ENCODE measurements around the gene GPC1. TPM values are rescaled to one million over a fixed set of nuclear protein-coding genes. Genes with fewer than 3 reads are reported as not detected.

GPC1 gene
- total and polyA plus RNA-seq, 10 of the 15 experiments (the other 5 are each of a cell fraction or from before 2014, with no cell fraction given), result 0.06 to 0.77 (median 0.23) TPM; not detected in 3

DNA sequence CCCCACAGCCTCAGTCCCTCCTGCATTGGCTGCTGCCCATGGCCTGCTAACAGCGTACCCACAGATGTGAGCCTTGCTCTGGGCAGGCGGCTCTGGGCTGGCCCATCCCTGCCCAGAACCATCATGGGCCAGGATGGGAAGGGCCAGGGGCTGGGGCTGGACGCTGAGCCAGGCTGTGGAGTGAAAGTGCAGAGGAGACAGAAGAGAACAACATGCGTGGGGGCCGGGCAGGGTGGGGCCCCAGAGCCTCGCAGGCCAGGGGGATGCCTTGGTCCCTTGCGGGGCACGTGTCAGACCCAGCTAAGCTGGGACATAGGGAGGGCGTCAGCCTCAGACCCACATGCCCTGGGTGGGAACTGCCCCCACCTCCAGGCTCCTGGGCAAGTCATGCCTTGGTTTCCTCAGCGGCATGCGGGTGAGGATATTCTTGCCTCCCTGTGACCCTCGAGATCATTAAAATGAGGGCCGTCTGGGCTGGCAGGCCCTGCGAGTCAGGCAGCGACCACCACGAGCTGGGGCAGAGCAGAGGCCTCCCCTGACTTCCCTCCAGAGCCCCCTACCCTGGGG lies 27.3 kb downstream of the GPC1 start:
- no peak overlapping the region for H3K9ac ChIP-seq (ENCODE audit: control insufficient read depth, insufficient read depth, low read length)
- intact Hi-C loops (cut with micrococcal nuclease; ENCODE audit: unreplicated experiment) (no loop called here), in situ Hi-C loops (cut with MboI) (no loop called here)
- RAD21 ChIA-PET (ENCODE audit: unreplicated experiment), result no interaction called here
- no peaks in the 10 kb centered on the region for H3K9me3 ChIP-seq (replicated peaks; ENCODE audit: control insufficient read depth, insufficient read depth, low read length)
- no peaks in the 10 kb centered on the region for H4K20me1 ChIP-seq (ENCODE audit: control insufficient read depth, insufficient read depth)
- no peak overlapping the region for H3K4me2 ChIP-seq (ENCODE audit: control insufficient read depth, insufficient read depth)
- ATAC-seq, result no peak
- 33% methylated on average over 14 of the region's 16 CpGs for WGBS (ENCODE audit: insufficient coverage, insufficient replicate concordance, low lambda C conversion rate, missing lambda C conversion rate)
- no peaks in the 10 kb centered on the region for H3K79me2 ChIP-seq (ENCODE audit: control insufficient read depth, insufficient read depth, low read length)
- POLR2A ChIA-PET, result no interaction called here
- no peaks in the 10 kb centered on the region for H3K27me3 ChIP-seq (replicated peaks in 1 of 2; ENCODE audit: control insufficient read depth in 2 of 2, insufficient read depth in 2 of 2, low read length in 1 of 2)
- H2AFZ ChIP-seq (ENCODE audit: control insufficient read depth, low read depth, low read length), result no peak overlapping the region
- no peaks in the 10 kb centered on the region for H3K36me3 ChIP-seq (ENCODE audit: control insufficient read depth in 2 of 2, insufficient read depth in 2 of 2, low read length in 1 of 2)
- DNase-seq (ENCODE audit: low read depth, low spot score), result no peak
- BruUV-seq (replicated peaks), result no TSS peak
- H3K4me3 ChIP-seq, result no peak overlapping the region
- H3K4me1 ChIP-seq (ENCODE audit: control insufficient read depth, insufficient read depth, low read length), result no peaks in the 10 kb centered on the region
- no peak overlapping the region for H3K27ac ChIP-seq (ENCODE audit: control insufficient read depth, insufficient read depth)
- no peak for FAIRE-seq
- CTCF ChIA-PET, result no interaction called here
- SMC1A ChIA-PET (ENCODE audit: uncharacterized antibody, unreplicated experiment), result no interaction called here
- TF ChIP-seq BCL11A (IDR thresholded peaks at IDR 0.05; ENCODE audit: low read depth, low read length), result no peak
- TF ChIP-seq LARP7 (IDR thresholded peaks at IDR 0.05), result no peak
- TF ChIP-seq KDM1A (IDR thresholded peaks at IDR 0.05; ENCODE audit: borderline replicate concordance), result no peak
- TF ChIP-seq, protein P1, sequence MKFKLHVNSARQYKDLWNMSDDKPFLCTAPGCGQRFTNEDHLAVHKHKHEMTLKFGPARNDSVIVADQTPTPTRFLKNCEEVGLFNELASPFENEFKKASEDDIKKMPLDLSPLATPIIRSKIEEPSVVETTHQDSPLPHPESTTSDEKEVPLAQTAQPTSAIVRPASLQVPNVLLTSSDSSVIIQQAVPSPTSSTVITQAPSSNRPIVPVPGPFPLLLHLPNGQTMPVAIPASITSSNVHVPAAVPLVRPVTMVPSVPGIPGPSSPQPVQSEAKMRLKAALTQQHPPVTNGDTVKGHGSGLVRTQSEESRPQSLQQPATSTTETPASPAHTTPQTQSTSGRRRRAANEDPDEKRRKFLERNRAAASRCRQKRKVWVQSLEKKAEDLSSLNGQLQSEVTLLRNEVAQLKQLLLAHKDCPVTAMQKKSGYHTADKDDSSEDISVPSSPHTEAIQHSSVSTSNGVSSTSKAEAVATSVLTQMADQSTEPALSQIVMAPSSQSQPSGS (IDR thresholded peaks at IDR 0.05; ENCODE audit: low read length), result no peak
- TF ChIP-seq, protein P2, sequence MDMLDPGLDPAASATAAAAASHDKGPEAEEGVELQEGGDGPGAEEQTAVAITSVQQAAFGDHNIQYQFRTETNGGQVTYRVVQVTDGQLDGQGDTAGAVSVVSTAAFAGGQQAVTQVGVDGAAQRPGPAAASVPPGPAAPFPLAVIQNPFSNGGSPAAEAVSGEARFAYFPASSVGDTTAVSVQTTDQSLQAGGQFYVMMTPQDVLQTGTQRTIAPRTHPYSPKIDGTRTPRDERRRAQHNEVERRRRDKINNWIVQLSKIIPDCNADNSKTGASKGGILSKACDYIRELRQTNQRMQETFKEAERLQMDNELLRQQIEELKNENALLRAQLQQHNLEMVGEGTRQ (IDR thresholded peaks at IDR 0.05; ENCODE audit: borderline replicate concordance, low read depth, low read length), result no peak
- no peak for TF ChIP-seq DPF2 (IDR thresholded peaks at IDR 0.05)
- no peak for TF ChIP-seq MTA3 (IDR thresholded peaks at IDR 0.05; ENCODE audit: borderline replicate concordance, low read length)
- no peak for TF ChIP-seq CHD2 (IDR thresholded peaks at IDR 0.05; ENCODE audit: borderline replicate concordance, low read depth, low read length)
- no peak for TF ChIP-seq ZNF207 (IDR thresholded peaks at IDR 0.05; ENCODE audit: borderline replicate concordance)
- no peak for TF ChIP-seq NFIC (IDR thresholded peaks at IDR 0.05; ENCODE audit: low read depth, low read length)
- TF ChIP-seq, protein P3, sequence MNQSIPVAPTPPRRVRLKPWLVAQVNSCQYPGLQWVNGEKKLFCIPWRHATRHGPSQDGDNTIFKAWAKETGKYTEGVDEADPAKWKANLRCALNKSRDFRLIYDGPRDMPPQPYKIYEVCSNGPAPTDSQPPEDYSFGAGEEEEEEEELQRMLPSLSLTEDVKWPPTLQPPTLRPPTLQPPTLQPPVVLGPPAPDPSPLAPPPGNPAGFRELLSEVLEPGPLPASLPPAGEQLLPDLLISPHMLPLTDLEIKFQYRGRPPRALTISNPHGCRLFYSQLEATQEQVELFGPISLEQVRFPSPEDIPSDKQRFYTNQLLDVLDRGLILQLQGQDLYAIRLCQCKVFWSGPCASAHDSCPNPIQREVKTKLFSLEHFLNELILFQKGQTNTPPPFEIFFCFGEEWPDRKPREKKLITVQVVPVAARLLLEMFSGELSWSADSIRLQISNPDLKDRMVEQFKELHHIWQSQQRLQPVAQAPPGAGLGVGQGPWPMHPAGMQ (IDR thresholded peaks at IDR 0.05; ENCODE audit: borderline replicate concordance), result no peak
- no peak for TF ChIP-seq CBFB (IDR thresholded peaks at IDR 0.05; ENCODE audit: low read depth)
- TF ChIP-seq RAD51 (IDR thresholded peaks at IDR 0.05), result no peak
- TF ChIP-seq, protein P4, sequence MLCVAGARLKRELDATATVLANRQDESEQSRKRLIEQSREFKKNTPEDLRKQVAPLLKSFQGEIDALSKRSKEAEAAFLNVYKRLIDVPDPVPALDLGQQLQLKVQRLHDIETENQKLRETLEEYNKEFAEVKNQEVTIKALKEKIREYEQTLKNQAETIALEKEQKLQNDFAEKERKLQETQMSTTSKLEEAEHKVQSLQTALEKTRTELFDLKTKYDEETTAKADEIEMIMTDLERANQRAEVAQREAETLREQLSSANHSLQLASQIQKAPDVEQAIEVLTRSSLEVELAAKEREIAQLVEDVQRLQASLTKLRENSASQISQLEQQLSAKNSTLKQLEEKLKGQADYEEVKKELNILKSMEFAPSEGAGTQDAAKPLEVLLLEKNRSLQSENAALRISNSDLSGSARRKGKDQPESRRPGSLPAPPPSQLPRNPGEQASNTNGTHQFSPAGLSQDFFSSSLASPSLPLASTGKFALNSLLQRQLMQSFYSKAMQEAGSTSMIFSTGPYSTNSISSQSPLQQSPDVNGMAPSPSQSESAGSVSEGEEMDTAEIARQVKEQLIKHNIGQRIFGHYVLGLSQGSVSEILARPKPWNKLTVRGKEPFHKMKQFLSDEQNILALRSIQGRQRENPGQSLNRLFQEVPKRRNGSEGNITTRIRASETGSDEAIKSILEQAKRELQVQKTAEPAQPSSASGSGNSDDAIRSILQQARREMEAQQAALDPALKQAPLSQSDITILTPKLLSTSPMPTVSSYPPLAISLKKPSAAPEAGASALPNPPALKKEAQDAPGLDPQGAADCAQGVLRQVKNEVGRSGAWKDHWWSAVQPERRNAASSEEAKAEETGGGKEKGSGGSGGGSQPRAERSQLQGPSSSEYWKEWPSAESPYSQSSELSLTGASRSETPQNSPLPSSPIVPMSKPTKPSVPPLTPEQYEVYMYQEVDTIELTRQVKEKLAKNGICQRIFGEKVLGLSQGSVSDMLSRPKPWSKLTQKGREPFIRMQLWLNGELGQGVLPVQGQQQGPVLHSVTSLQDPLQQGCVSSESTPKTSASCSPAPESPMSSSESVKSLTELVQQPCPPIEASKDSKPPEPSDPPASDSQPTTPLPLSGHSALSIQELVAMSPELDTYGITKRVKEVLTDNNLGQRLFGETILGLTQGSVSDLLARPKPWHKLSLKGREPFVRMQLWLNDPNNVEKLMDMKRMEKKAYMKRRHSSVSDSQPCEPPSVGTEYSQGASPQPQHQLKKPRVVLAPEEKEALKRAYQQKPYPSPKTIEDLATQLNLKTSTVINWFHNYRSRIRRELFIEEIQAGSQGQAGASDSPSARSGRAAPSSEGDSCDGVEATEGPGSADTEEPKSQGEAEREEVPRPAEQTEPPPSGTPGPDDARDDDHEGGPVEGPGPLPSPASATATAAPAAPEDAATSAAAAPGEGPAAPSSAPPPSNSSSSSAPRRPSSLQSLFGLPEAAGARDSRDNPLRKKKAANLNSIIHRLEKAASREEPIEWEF (IDR thresholded peaks at IDR 0.05; ENCODE audit: insufficient replicate concordance, low read depth, low read length), result no peak
- TF ChIP-seq, protein P5, sequence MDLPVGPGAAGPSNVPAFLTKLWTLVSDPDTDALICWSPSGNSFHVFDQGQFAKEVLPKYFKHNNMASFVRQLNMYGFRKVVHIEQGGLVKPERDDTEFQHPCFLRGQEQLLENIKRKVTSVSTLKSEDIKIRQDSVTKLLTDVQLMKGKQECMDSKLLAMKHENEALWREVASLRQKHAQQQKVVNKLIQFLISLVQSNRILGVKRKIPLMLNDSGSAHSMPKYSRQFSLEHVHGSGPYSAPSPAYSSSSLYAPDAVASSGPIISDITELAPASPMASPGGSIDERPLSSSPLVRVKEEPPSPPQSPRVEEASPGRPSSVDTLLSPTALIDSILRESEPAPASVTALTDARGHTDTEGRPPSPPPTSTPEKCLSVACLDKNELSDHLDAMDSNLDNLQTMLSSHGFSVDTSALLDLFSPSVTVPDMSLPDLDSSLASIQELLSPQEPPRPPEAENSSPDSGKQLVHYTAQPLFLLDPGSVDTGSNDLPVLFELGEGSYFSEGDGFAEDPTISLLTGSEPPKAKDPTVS (IDR thresholded peaks at IDR 0.05; ENCODE audit: low read depth, low read length), result no peak
- TF ChIP-seq TARDBP (IDR thresholded peaks at IDR 0.05; ENCODE audit: borderline replicate concordance), result no peak
